ENCODE measurements around the gene U2AF2.
"Not testable (repeated sequence)": the region's sequence is repeated elsewhere in the genome, so short reads cannot be mapped to it uniquely, and the experiment has no call there.

U2AF2 gene

GRCh38 chr19:55700813-55701212 is 46.0 kb downstream of the U2AF2 start:
- no peak for DNase-seq (ENCODE audit: extremely low read depth in 1 of 2, low read depth in 1 of 2)

- DNase-seq (ENCODE audit: extremely low read depth in 1 of 2, low read depth in 1 of 2), result no peak
Measured at GRCh38 chr19:55702131-55702627, 47.3 kb downstream of the U2AF2 start.

- DNase-seq (ENCODE audit: extremely low read depth in 1 of 2, low read depth in 1 of 2), result no peak
Measured at GRCh38 chr19:55703790-55704215, 49.0 kb downstream of the U2AF2 start.

GRCh38 chr19:55704494-55705245 is 49.8 kb downstream of the U2AF2 start:
- no peak for DNase-seq (ENCODE audit: extremely low read depth in 1 of 2, low read depth in 1 of 2)

GRCh38 chr19:55705972-55706371 is 51.1 kb downstream of the U2AF2 start:
- DNase-seq (ENCODE audit: extremely low read depth in 1 of 2, low read depth in 1 of 2), result no peak

- no peak for DNase-seq (ENCODE audit: extremely low read depth in 1 of 2, low read depth in 1 of 2)
Measured at GRCh38 chr19:55711719-55712118, 56.9 kb downstream of the U2AF2 start.

- DNase-seq (ENCODE audit: extremely low read depth in 1 of 2, low read depth in 1 of 2), result no peak
Measured at GRCh38 chr19:55712804-55713631, 58.2 kb downstream of the U2AF2 start.

GRCh38 chr19:55716531-55716930 is 61.7 kb downstream of the U2AF2 start:
- no peak for DNase-seq (ENCODE audit: extremely low read depth in 1 of 2, low read depth in 1 of 2)

- no peak for DNase-seq (ENCODE audit: extremely low read depth in 1 of 2, low read depth in 1 of 2)
Measured at GRCh38 chr19:55717251-55717650, 62.4 kb downstream of the U2AF2 start.

- not testable (repeated sequence) for DNase-seq (ENCODE audit: extremely low read depth in 1 of 2, low read depth in 1 of 2)
Measured at GRCh38 chr19:55717879-55718711, 63.3 kb downstream of the U2AF2 start.

GRCh38 chr19:55720214-55720746 is 65.4 kb downstream of the U2AF2 start:
- no peak for DNase-seq (ENCODE audit: extremely low read depth in 1 of 2, low read depth in 1 of 2)

- no peak for DNase-seq (ENCODE audit: extremely low read depth in 1 of 2, low read depth in 1 of 2)
Measured at GRCh38 chr19:55720801-55721200, 66.0 kb downstream of the U2AF2 start.

GRCh38 chr19:55723491-55723890 is 68.7 kb downstream of the U2AF2 start:
- DNase-seq (ENCODE audit: extremely low read depth in 1 of 2, low read depth in 1 of 2), result no peak

All from stimulated activated CD8-positive, alpha-beta memory T cell treated with anti-CD3 and anti-CD28 coated beads, Interleukin-7, amount 100 ng/mL, for 48 hours (primary cell).